Spleen (tissue), 11 donors: ENCODE results near the gene ENOPH1. TPM values are rescaled to one million over a fixed set of nuclear protein-coding genes. Genes with fewer than 3 reads are reported as not detected.
"Not testable (repeated sequence)": the region's sequence is repeated elsewhere in the genome, so short reads cannot be mapped to it uniquely, and the experiment has no call there.

ENCODE experiments used
- DNase-seq: peaks from one replicate; pipeline ENCODE4 v3.0.0-alpha.2; 2020
- H3K27ac ChIP-seq, 8 donors: fragments of 200-600 bp; sonication (generic) in 7 of 8; 1 replicate in 4 of 8; 2 replicates in 4 of 8; pipeline versions ENCODE4 v1.5.0 to v1.8.0; 2016 to 2021; ENCODE audit warnings: inconsistent platforms in 4 of 8, mild to moderate bottlenecking in 4 of 8, moderate library complexity in 1 of 8
- H3K27me3 ChIP-seq, 7 donors: fragments of 200-600 bp; sonication (generic) in 6 of 7; replicated peaks in 1 of 7; 1 replicate in 4 of 7; 2 replicates in 3 of 7; pipeline versions ENCODE4 v1.5.0 to v1.8.0; 2016 to 2021; ENCODE audit warnings: inconsistent platforms in 3 of 7, mild to moderate bottlenecking in 1 of 7
- H3K36me3 ChIP-seq, 6 donors: fragments of 200-600 bp; sonication (generic) in 5 of 6; 1 replicate in 4 of 6; 2 replicates in 2 of 6; pipeline versions ENCODE4 v1.5.0 to v1.8.0; 2016 to 2021; ENCODE audit warnings: inconsistent platforms in 2 of 6
- H3K4me1 ChIP-seq, 6 donors: fragments of 200-600 bp; sonication (generic) in 5 of 6; 1 replicate in 3 of 6; 2 replicates in 3 of 6; pipeline versions ENCODE4 v1.5.0 to v1.8.0; 2016 to 2021; ENCODE audit warnings: inconsistent platforms in 3 of 6
- H3K4me3 ChIP-seq, 8 donors: fragments of 200-600 bp; sonication (generic) in 7 of 8; 1 replicate in 4 of 8; 2 replicates in 4 of 8; pipeline versions ENCODE4 v1.5.0 to v1.8.0; 2016 to 2021; ENCODE audit warnings: inconsistent platforms in 4 of 8, mild to moderate bottlenecking in 4 of 8, moderate library complexity in 2 of 8
- H3K9me3 ChIP-seq, 8 donors: fragments of 200-600 bp; sonication (generic) in 7 of 8; 1 replicate in 4 of 8; 2 replicates in 4 of 8; pipeline versions ENCODE4 v1.5.0 to v1.8.0; 2016 to 2021; ENCODE audit warnings: inconsistent platforms in 4 of 8
- CTCF ChIP-seq, 11 experiments: fragments of 200-600 bp in 7 of 11; fragments of 450-650 bp in 4 of 11; sonication (generic) in 4 of 11; IDR thresholded peaks in 8 of 11; conservative IDR thresholded peaks in 3 of 11; 1 replicate in 7 of 11; 2 replicates in 4 of 11; pipeline versions ENCODE4 v1.4.0 to v1.8.0; 2016 to 2021; ENCODE audit warnings: antibody characterized with exemption in 11 of 11, inconsistent platforms in 4 of 11, mild to moderate bottlenecking in 1 of 11
- POLR2A ChIP-seq, 3 donors: fragments of 450-650 bp; IDR thresholded peaks; one replicate each; pipeline ENCODE4 v1.5.1; 2017; ENCODE audit warnings: antibody characterized with exemption in 3 of 3, mild to moderate bottlenecking in 1 of 3
- POLR2AphosphoS5 ChIP-seq, 3 donors: sonication (generic); formaldehyde crosslinking; IDR thresholded peaks; one replicate each; pipeline ENCODE4 v1.5.1; 2017; ENCODE audit warnings: antibody characterized with exemption in 3 of 3
- WGBS, 5 donors: extraction: QIAGEN DNeasy Blood & Tissue Kit in 3 of 5; methylation state at CpG; one replicate each; pipeline versions ENCODE4 v1.1.5 to v1.1.7; 2013 to 2018; 5-methylcytosine and 5-hydroxymethylcytosine counted together
- intact Hi-C: fragments of 100-400 bp; cut with DNase I; formaldehyde crosslinking; loops from one replicate; pipeline ENCODE4 v1.15.0; 2023; ENCODE audit warnings: low total_unique reads
- polyA plus RNA-seq, 3 donors: library from polyadenylated mRNA; stranded (reverse); fragments of 200-250 nt; gene quantifications; one replicate each; pipeline ENCODE4 v1.2.1, GENCODE V29; 2013
- total RNA-seq, 7 donors: library from RNA; depleted of rRNA in 3 of 7; stranded (reverse); fragments of >200 nt in 3 of 7; fragmentation: NEBNext Ultra II Directional in 4 of 7; extraction: Animal tissue kit (Norgen Biotek cat#: 25700) in 4 of 7; gene quantifications; one replicate each; pipeline versions ENCODE4 v1.1.0 to v1.2.1, GENCODE V29; 2016 to 2021
- donor health status: healthy with polysubstance abuse.
- donor health status: DM: no; HTN: no; CAD: no; lungs with moderate emphysema.
- donor health status: DM: no; HTN: no; CAD: no.
- donor health status: Bipolar disorder and iron deficiency.
- donor health status: healthy.
- donor health status: DM: no; HTN: no; CAD: no.
- donor health status: DM: yes; HTN: yes; CAD: no.

Gene ENOPH1
- total and polyA plus RNA-seq, 10 donors = 21.6 to 35.9 (median 28.5) TPM

DNA sequence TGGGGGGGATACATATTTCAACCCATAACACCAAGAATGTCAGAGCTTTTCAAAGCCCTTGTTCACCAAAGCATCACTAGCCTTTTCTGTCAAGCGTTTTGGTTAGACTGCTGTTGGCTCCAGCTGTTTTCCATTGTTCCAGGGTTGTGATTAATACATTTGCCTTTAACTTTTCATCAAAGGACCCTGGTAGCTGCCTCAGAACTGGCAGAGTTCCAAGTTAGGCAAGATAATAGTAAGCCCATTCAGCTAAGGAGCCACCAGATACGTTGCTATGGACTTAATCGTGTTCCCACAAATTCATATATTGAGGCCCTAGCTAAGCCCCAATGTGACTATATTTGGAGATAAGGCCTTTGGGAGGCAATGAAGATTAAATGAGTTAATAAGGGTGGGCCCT lies 37.1 kb downstream of the ENOPH1 start:
- H3K36me3 ChIP-seq = peaks cover 0 to 14% (median 0%) of the 10 kb centered on the region in 6 donors
- no peaks in the 10 kb centered on the region for H3K9me3 ChIP-seq
- H3K27ac ChIP-seq = no peak overlapping the region
- H3K4me3 ChIP-seq = no peak overlapping the region
- no peaks in the 10 kb centered on the region for H3K27me3 ChIP-seq
- H3K4me1 ChIP-seq = peaks cover 0 to 8% (median 3%) of the 10 kb centered on the region in 6 donors
- intact Hi-C loops = no loop called here
- WGBS, 5 donors = 61 to 81% (median 69%) methylated on average over 3 of the region's 3 CpGs
- no peak for DNase-seq
- TF ChIP-seq POLR2A (IDR thresholded peaks at IDR 0.05) (no peak), CTCF (IDR thresholded peaks at IDR 0.05 in 8 of 11, conservative IDR thresholded peaks at IDR 0.05 in 3 of 11) (no peak), POLR2AphosphoS5 (IDR thresholded peaks at IDR 0.05) (no peak)

DNA sequence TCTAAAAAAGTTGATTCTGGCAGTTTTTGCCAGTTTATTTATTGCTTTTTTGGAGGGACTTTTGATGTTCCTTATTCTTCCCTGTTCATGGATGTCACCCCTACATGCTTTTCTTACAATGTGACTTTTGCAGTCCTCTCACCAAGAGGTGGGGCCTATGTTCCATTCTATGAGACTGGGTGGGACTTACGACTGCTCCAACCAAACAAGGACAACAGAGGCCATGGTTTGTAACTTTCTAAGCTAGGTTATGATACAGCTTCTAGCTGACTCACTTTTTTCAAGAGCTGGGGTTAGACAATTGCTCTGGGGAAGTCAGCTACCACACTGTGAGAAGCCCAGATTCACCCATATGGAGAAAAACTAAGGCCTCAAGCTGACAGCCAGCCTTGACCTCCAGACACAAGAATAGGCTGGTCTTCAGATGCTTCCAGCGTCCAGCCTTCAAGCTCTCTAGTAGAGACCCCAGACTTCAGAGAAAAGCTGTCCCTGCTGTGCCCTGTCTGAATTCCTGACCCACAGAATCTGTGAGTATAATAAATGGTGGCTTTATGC lies 39.5 kb downstream of the ENOPH1 start:
- no peaks in the 10 kb centered on the region for H3K9me3 ChIP-seq
- no peaks in the 10 kb centered on the region for H3K4me1 ChIP-seq
- no peak overlapping the region for H3K27ac ChIP-seq
- no peak for TF ChIP-seq POLR2A (IDR thresholded peaks at IDR 0.05)
- no peak for TF ChIP-seq CTCF (IDR thresholded peaks at IDR 0.05 in 8 of 11, conservative IDR thresholded peaks at IDR 0.05 in 3 of 11)
- TF ChIP-seq POLR2AphosphoS5 (IDR thresholded peaks at IDR 0.05) = no peak
- no peaks in the 10 kb centered on the region for H3K27me3 ChIP-seq
- 68 to 82% (median 75%) methylated on average over 2 of the region's 2 CpGs for WGBS, 5 donors
- DNase-seq = no peak
- intact Hi-C loops = no loop called here
- H3K4me3 ChIP-seq = no peak overlapping the region
- peaks cover 0 to 6% (median 0%) of the 10 kb centered on the region in 6 donors for H3K36me3 ChIP-seq

- WGBS, 5 donors = 55 to 69% (median 65%) methylated on average over 5 of the region's 5 CpGs
- H3K4me3 ChIP-seq, DNase-seq, H3K9me3 ChIP-seq, H3K27me3 ChIP-seq, H3K4me1 ChIP-seq, H3K27ac ChIP-seq, intact Hi-C loops, H3K36me3 ChIP-seq: not testable (repeated sequence)
Measured at GRCh38 chr4:82473080-82473479, 42.7 kb downstream of the ENOPH1 start.

DNA sequence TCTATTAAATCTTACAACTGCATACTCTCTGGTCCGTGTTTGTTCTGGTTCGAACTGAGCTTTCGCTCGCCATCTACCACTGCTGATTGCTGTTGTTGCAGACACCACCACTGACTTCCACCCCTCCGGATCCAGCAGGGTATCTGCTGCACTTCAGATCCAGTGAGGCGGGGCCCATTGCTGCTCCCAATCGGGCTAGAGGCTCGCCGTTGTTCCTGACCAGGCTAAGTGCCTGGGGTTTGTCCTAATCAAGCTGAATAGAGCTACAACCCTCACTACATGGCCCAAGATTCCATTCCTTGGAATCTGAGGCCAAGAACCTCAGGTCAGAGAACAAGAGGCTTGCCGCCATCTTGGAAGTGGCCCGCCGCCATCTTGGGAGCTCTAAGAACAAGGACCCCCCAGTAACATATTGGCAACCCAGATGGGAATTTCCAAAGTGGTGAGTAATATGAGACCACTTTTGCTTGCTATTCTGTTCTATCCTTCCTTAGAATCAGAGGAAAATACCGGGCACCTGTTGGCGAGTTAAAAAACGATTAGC lies 43.3 kb downstream of the ENOPH1 start:
- no peaks in the 10 kb centered on the region for H3K9me3 ChIP-seq
- H3K27ac ChIP-seq = no peak overlapping the region
- H3K36me3 ChIP-seq = no peaks in the 10 kb centered on the region
- H3K27me3 ChIP-seq = no peaks in the 10 kb centered on the region
- 97 to 99% (median 98%) methylated on average over 12 to 15 of the region's 15 CpGs for WGBS, 5 donors
- no peaks in the 10 kb centered on the region for H3K4me1 ChIP-seq
- intact Hi-C loops = no loop called here
- no peak overlapping the region for H3K4me3 ChIP-seq
- DNase-seq = no peak
- no peak for TF ChIP-seq POLR2AphosphoS5 (IDR thresholded peaks at IDR 0.05)
- no peak for TF ChIP-seq POLR2A (IDR thresholded peaks at IDR 0.05)
- no peak for TF ChIP-seq CTCF (IDR thresholded peaks at IDR 0.05 in 8 of 11, conservative IDR thresholded peaks at IDR 0.05 in 3 of 11)

- DNase-seq, H3K36me3 ChIP-seq, H3K27me3 ChIP-seq, H3K4me1 ChIP-seq, H3K27ac ChIP-seq, H3K9me3 ChIP-seq, intact Hi-C loops, H3K4me3 ChIP-seq: not testable (repeated sequence)
- 90 to 98% (median 93%) methylated on average over 7 of the region's 7 CpGs for WGBS, 5 donors
Measured at GRCh38 chr4:82475931-82476330, 45.5 kb downstream of the ENOPH1 start.

- WGBS, 5 donors = 86 to 97% (median 92%) methylated on average over 9 of the region's 9 CpGs
- intact Hi-C loops, H3K4me1 ChIP-seq, H3K4me3 ChIP-seq, H3K27ac ChIP-seq, H3K9me3 ChIP-seq, DNase-seq, H3K27me3 ChIP-seq: not testable (repeated sequence)
- H3K36me3 ChIP-seq = peaks cover 0 to 14% (median 0%) of the 10 kb centered on the region in 6 donors
Measured at GRCh38 chr4:82477469-82477868, 47.1 kb downstream of the ENOPH1 start.
